ENCODE results near the gene DPF1. TPM values are rescaled to one million over a fixed set of nuclear protein-coding genes. Genes with fewer than 3 reads are reported as not detected.
A peak's percentile ranks its signal among the peaks of the same experiment; 100 is the strongest.

DPF1 gene
- total RNA-seq, 1 experiment from 2014 or later: 19.2 TPM

GRCh38 chr19:38201731-38202130 is 22.3 kb downstream of the DPF1 start:
- DNase-seq (ENCODE audit: low spot score): no peak

- no peak for DNase-seq (ENCODE audit: low spot score)
Measured at GRCh38 chr19:38199340-38199739, 24.7 kb downstream of the DPF1 start.

- no peak for DNase-seq (ENCODE audit: low spot score)
Measured at GRCh38 chr19:38197937-38198704, 25.9 kb downstream of the DPF1 start.

GRCh38 chr19:38196948-38197656 is 26.9 kb downstream of the DPF1 start:
- DNase-seq (ENCODE audit: low spot score): no peak

GRCh38 chr19:38196245-38196837 is 27.7 kb downstream of the DPF1 start:
- DNase-seq (ENCODE audit: low spot score): no peak

GRCh38 chr19:38195237-38195636 is 28.8 kb downstream of the DPF1 start:
- no peak for DNase-seq (ENCODE audit: low spot score)

- DNase-seq (ENCODE audit: low spot score): peak; percentile 27
Measured at GRCh38 chr19:38194061-38194701, 29.8 kb downstream of the DPF1 start.

GRCh38 chr19:38193445-38193844 is 30.6 kb downstream of the DPF1 start:
- no peak for DNase-seq (ENCODE audit: low spot score)

GRCh38 chr19:38191747-38192146 is 32.3 kb downstream of the DPF1 start:
- no peak for DNase-seq (ENCODE audit: low spot score)

- no peak for DNase-seq (ENCODE audit: low spot score)
Measured at GRCh38 chr19:38190793-38191192, 33.2 kb downstream of the DPF1 start.

GRCh38 chr19:38190061-38190460 is 34.0 kb downstream of the DPF1 start:
- no peak for DNase-seq (ENCODE audit: low spot score)

- DNase-seq (ENCODE audit: low spot score): no peak
Measured at GRCh38 chr19:38185562-38185961, 38.5 kb downstream of the DPF1 start.

GRCh38 chr19:38184815-38185214 is 39.2 kb downstream of the DPF1 start:
- DNase-seq (ENCODE audit: low spot score): no peak

- DNase-seq (ENCODE audit: low spot score): no peak
Measured at GRCh38 chr19:38183251-38183897, 40.6 kb downstream of the DPF1 start.

GRCh38 chr19:38182536-38183210 is 41.3 kb downstream of the DPF1 start:
- no peak for DNase-seq (ENCODE audit: low spot score)

GRCh38 chr19:38180071-38180470 is 44.0 kb downstream of the DPF1 start:
- DNase-seq (ENCODE audit: low spot score): no peak

- no peak for DNase-seq (ENCODE audit: low spot score)
Measured at GRCh38 chr19:38175422-38175821, 48.6 kb downstream of the DPF1 start.

GRCh38 chr19:38173291-38174041 is 50.6 kb downstream of the DPF1 start:
- peak; percentile 99 for DNase-seq (ENCODE audit: low spot score)

GRCh38 chr19:38172001-38172400 is 52.0 kb downstream of the DPF1 start:
- no peak for DNase-seq (ENCODE audit: low spot score)

GRCh38 chr19:38170334-38170733 is 53.7 kb downstream of the DPF1 start:
- no peak for DNase-seq (ENCODE audit: low spot score)

- no peak for DNase-seq (ENCODE audit: low spot score)
Measured at GRCh38 chr19:38168637-38169036, 55.4 kb downstream of the DPF1 start.
